ENCODE measurements around the gene ZCWPW2.

The ZCWPW2 gene

GRCh38 chr3:28542351-28542750, 193.8 kb downstream of the ZCWPW2 start:
- Histone ChIP-seq H3K4me3 (ENCODE audit: low read depth, low read length) (no peak overlapping the region), H3K9me3 (no peaks in the 10 kb centered on the region), H3K4me1 (no peaks in the 10 kb centered on the region), H3K36me3 (no peaks in the 10 kb centered on the region), H3K27me3 (no peaks in the 10 kb centered on the region)
- no peak for TF ChIP-seq CTCF (IDR thresholded peaks at IDR 0.05; ENCODE audit: low read depth, low read length)
- no peak for DNase-seq

DNA sequence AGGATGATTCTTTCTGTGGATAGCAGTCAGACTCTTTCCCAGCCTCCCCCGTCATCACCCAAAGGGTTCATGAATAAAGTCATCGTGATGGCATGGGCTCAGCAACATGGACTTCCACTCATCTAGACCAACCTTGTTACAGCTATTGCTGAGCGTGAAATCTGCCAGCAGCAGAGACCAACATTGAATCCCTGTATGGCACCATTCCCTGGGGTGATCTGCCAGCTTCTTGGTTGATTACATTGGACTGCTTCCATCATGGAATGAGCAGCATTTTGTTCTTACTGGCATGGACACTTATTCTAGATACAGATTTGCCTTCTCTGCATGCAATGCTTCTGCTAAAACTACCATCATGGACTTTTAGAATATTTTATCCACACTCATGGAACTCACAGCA, 195.7 kb downstream of the ZCWPW2 start:
- no peak for TF ChIP-seq CTCF (IDR thresholded peaks at IDR 0.05; ENCODE audit: low read depth, low read length)
- Histone ChIP-seq H3K9me3 (no peaks in the 10 kb centered on the region), H3K4me1 (no peaks in the 10 kb centered on the region), H3K4me3 (ENCODE audit: low read depth, low read length) (no peak overlapping the region), H3K27me3 (no peaks in the 10 kb centered on the region), H3K36me3 (no peaks in the 10 kb centered on the region)
- no peak for DNase-seq

GRCh38 chr3:28544831-28545230, 196.3 kb downstream of the ZCWPW2 start:
- Histone ChIP-seq H3K36me3 (no peaks in the 10 kb centered on the region), H3K9me3 (no peaks in the 10 kb centered on the region), H3K4me3 (ENCODE audit: low read depth, low read length) (no peak overlapping the region), H3K27me3 (no peaks in the 10 kb centered on the region), H3K4me1 (no peaks in the 10 kb centered on the region)
- no peak for TF ChIP-seq CTCF (IDR thresholded peaks at IDR 0.05; ENCODE audit: low read depth, low read length)
- no peak for DNase-seq

GRCh38 chr3:28547677-28548076, 199.2 kb downstream of the ZCWPW2 start:
- DNase-seq, result no peak
- TF ChIP-seq CTCF (IDR thresholded peaks at IDR 0.05; ENCODE audit: low read depth, low read length), result no peak
- H3K4me3 ChIP-seq (ENCODE audit: low read depth, low read length), result no peak overlapping the region
- H3K27me3 ChIP-seq, result no peaks in the 10 kb centered on the region
- H3K36me3 ChIP-seq, result no peaks in the 10 kb centered on the region
- H3K9me3 ChIP-seq, result no peaks in the 10 kb centered on the region
- H3K4me1 ChIP-seq, result no peaks in the 10 kb centered on the region

GRCh38 chr3:28553175-28553574, 204.7 kb downstream of the ZCWPW2 start:
- no peaks in the 10 kb centered on the region for H3K4me1 ChIP-seq
- TF ChIP-seq CTCF (IDR thresholded peaks at IDR 0.05; ENCODE audit: low read depth, low read length), result no peak
- no peaks in the 10 kb centered on the region for H3K9me3 ChIP-seq

DNA sequence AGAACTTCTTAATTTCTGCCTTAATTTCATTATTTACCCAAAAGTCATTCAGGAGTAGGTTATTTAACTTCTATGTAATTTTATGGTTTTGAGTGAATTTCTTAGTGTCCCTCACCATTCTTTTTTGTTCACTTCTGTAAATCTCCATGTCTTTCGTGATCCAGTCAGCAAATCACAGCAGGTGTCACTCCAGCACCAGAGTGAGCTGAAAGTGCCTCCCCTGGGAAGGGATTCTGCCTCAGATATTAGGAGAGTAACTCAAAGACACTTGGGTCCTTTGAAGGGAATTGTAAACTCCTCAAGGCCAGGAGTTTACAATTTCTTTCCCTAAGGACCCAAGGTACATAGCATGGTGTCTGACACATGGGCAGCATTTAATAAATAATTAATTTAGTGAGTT, 207.7 kb downstream of the ZCWPW2 start:
- Histone ChIP-seq H3K27me3 (no peaks in the 10 kb centered on the region), H3K4me3 (ENCODE audit: low read depth, low read length) (no peak overlapping the region)
- no peak for DNase-seq

More at GRCh38 chr3:28553175-28553574, 204.7 kb downstream of the ZCWPW2 start:
- no peak overlapping the region for H3K4me3 ChIP-seq (ENCODE audit: low read depth, low read length)
- no peaks in the 10 kb centered on the region for H3K27me3 ChIP-seq
- H3K36me3 ChIP-seq, result no peaks in the 10 kb centered on the region
- DNase-seq, result no peak

More for the DNA sequence above, 207.7 kb downstream of the ZCWPW2 start:
- TF ChIP-seq CTCF (IDR thresholded peaks at IDR 0.05; ENCODE audit: low read depth, low read length), result no peak; the same call in 1 of the 2 replicates
- Histone ChIP-seq H3K9me3 (no peaks in the 10 kb centered on the region), H3K36me3 (no peaks in the 10 kb centered on the region), H3K4me1 (no peaks in the 10 kb centered on the region)

Data from BE2C (cell line).